ENCODE results near the gene INTU.

Gene INTU

GRCh38 chr4:127616898-127617297 is 15.9 kb upstream of the INTU start:
- no peak overlapping the region for H3K4me3 ChIP-seq (ENCODE audit: low read length, poor library complexity, severe bottlenecking)
- H3K36me3 ChIP-seq (ENCODE audit: insufficient read depth, low read length) = no peaks in the 10 kb centered on the region
- H3F3A ChIP-seq (ENCODE audit: low read depth) = no peaks in the 10 kb centered on the region
- TF ChIP-seq, protein P1, sequence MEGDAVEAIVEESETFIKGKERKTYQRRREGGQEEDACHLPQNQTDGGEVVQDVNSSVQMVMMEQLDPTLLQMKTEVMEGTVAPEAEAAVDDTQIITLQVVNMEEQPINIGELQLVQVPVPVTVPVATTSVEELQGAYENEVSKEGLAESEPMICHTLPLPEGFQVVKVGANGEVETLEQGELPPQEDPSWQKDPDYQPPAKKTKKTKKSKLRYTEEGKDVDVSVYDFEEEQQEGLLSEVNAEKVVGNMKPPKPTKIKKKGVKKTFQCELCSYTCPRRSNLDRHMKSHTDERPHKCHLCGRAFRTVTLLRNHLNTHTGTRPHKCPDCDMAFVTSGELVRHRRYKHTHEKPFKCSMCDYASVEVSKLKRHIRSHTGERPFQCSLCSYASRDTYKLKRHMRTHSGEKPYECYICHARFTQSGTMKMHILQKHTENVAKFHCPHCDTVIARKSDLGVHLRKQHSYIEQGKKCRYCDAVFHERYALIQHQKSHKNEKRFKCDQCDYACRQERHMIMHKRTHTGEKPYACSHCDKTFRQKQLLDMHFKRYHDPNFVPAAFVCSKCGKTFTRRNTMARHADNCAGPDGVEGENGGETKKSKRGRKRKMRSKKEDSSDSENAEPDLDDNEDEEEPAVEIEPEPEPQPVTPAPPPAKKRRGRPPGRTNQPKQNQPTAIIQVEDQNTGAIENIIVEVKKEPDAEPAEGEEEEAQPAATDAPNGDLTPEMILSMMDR (conservative IDR thresholded peaks at IDR 0.05; ENCODE audit: low read length) = no peak
- no peak for TF ChIP-seq EZH2phosphoT487 (IDR thresholded peaks at IDR 0.05; ENCODE audit: borderline replicate concordance)
- no peak overlapping the region for H2AFZ ChIP-seq (ENCODE audit: low read length)
- no peaks in the 10 kb centered on the region for H4K20me1 ChIP-seq (ENCODE audit: insufficient read depth, low read length, poor library complexity, severe bottlenecking)
- no peaks in the 10 kb centered on the region for H3K79me2 ChIP-seq (ENCODE audit: insufficient read depth, low read length)
- H3K27me3 ChIP-seq (ENCODE audit: insufficient read depth, low read length, poor library complexity, severe bottlenecking) = no peaks in the 10 kb centered on the region
- H3K9me2 ChIP-seq (replicated peaks; ENCODE audit: low read depth, low read length) = no peaks in the 10 kb centered on the region
- no peaks in the 10 kb centered on the region for H3K4me1 ChIP-seq (ENCODE audit: insufficient read depth, low read length, poor library complexity, severe bottlenecking)
- H3K4me2 ChIP-seq (ENCODE audit: low read depth, low read length, poor library complexity, severe bottlenecking) = no peak overlapping the region
- H3K9me3 ChIP-seq (ENCODE audit: insufficient read depth, low read depth, low read length) = no peaks in the 10 kb centered on the region
- H3K9ac ChIP-seq (ENCODE audit: low read depth, low read length, poor library complexity, severe bottlenecking) = no peak overlapping the region

GRCh38 chr4:127618427-127618826 is 14.3 kb upstream of the INTU start:
- Histone ChIP-seq H4K20me1 (ENCODE audit: insufficient read depth, low read length, poor library complexity, severe bottlenecking) (no peaks in the 10 kb centered on the region), H3F3A (ENCODE audit: low read depth) (no peaks in the 10 kb centered on the region), H3K36me3 (ENCODE audit: insufficient read depth, low read length) (no peaks in the 10 kb centered on the region), H3K4me1 (ENCODE audit: insufficient read depth, low read length, poor library complexity, severe bottlenecking) (no peaks in the 10 kb centered on the region), H3K4me3 (ENCODE audit: low read length, poor library complexity, severe bottlenecking) (no peak overlapping the region), H3K9ac (ENCODE audit: low read depth, low read length, poor library complexity, severe bottlenecking) (no peak overlapping the region), H3K9me3 (ENCODE audit: insufficient read depth, low read depth, low read length) (no peaks in the 10 kb centered on the region), H3K79me2 (ENCODE audit: insufficient read depth, low read length) (no peaks in the 10 kb centered on the region), H2AFZ (ENCODE audit: low read length) (no peak overlapping the region), H3K9me2 (replicated peaks; ENCODE audit: low read depth, low read length) (no peaks in the 10 kb centered on the region), H3K4me2 (ENCODE audit: low read depth, low read length, poor library complexity, severe bottlenecking) (no peak overlapping the region), H3K27me3 (ENCODE audit: insufficient read depth, low read length, poor library complexity, severe bottlenecking) (no peaks in the 10 kb centered on the region)
- TF ChIP-seq, protein P1 (conservative IDR thresholded peaks at IDR 0.05; ENCODE audit: low read length) = no peak
- no peak for TF ChIP-seq EZH2phosphoT487 (IDR thresholded peaks at IDR 0.05; ENCODE audit: borderline replicate concordance)

DNA sequence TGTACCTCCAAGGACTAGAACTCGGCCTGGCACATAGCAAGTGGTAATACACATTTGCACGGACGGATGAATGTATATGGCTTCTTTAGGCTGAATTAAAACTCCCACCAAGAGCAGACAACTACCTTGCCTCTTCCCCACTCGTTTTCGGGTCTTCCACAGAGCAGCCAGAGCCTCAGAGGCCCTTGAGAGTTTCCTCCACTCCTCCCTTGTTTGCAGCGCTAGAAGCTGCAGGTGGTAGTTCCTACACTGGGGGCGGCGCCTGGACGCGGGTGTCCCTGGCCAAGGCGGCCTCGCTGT is 10.2 kb upstream of the INTU start:
- Histone ChIP-seq H3K27me3 (ENCODE audit: insufficient read depth, low read length, poor library complexity, severe bottlenecking) (no peaks in the 10 kb centered on the region), H3K9me2 (replicated peaks; ENCODE audit: low read depth, low read length) (no peaks in the 10 kb centered on the region), H3K9me3 (ENCODE audit: insufficient read depth, low read depth, low read length) (no peaks in the 10 kb centered on the region), H2AFZ (ENCODE audit: low read length) (no peak overlapping the region), H3K4me1 (ENCODE audit: insufficient read depth, low read length, poor library complexity, severe bottlenecking) (no peaks in the 10 kb centered on the region), H3K9ac (ENCODE audit: low read depth, low read length, poor library complexity, severe bottlenecking) (no peak overlapping the region), H4K20me1 (ENCODE audit: insufficient read depth, low read length, poor library complexity, severe bottlenecking) (no peaks in the 10 kb centered on the region), H3F3A (ENCODE audit: low read depth) (no peaks in the 10 kb centered on the region), H3K4me3 (ENCODE audit: low read length, poor library complexity, severe bottlenecking) (no peak overlapping the region), H3K79me2 (ENCODE audit: insufficient read depth, low read length) (no peaks in the 10 kb centered on the region), H3K36me3 (ENCODE audit: insufficient read depth, low read length) (no peaks in the 10 kb centered on the region), H3K4me2 (ENCODE audit: low read depth, low read length, poor library complexity, severe bottlenecking) (no peak overlapping the region)
- TF ChIP-seq, protein P1 (conservative IDR thresholded peaks at IDR 0.05; ENCODE audit: low read length) = no peak
- TF ChIP-seq EZH2phosphoT487 (IDR thresholded peaks at IDR 0.05; ENCODE audit: borderline replicate concordance) = no peak
